ENCODE data around the gene ACR.

Gene ACR

DNA sequence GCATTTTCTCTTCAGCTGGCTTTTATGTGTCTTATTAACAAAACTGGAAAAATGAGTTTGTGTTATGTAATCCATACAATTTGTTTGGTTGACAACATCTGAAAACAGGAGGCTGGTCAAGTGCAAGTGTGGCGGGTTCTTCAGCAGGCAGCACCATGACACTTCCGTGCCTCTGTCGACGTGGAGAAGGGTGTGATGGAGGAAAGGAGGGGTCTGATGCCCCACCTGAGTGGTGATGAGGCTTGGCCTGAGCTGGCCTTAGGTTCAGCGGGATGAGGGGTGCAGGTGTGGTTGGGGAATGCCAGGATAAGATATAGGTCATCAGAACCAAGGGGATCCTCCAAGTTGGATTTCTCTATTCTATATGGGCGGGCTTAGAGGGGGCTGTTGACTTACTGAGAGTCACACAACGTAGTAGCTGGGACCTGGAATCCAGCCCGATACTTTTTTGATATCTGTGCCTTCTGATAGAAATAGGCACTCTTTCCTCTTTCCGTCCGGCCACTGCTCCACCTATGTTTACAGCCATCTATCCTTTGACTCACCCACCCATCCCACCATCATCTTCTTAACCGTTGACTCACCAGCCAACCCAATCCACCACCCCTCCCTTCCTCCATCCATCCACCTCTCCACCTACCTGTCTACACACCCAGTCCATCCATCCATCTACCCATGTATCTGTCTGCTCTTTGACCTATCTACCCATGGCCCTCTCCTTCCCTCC lies 36.4 kb upstream of the ACR start:
- no peak overlapping the region for H3K4me3 ChIP-seq (ENCODE audit: low read depth in 1 of 2, low read length in 1 of 2)
- no peaks in the 10 kb centered on the region for H3K9me3 ChIP-seq
- no peak overlapping the region for H3K27ac ChIP-seq
- H3K36me3 ChIP-seq: no peaks in the 10 kb centered on the region
- no peaks in the 10 kb centered on the region for H3K4me1 ChIP-seq (ENCODE audit: control insufficient read depth in 1 of 2, insufficient read depth in 1 of 2, low read depth in 1 of 2, low read length in 1 of 2)
- H3K27me3 ChIP-seq: no peaks in the 10 kb centered on the region
- TF ChIP-seq, protein P1, sequence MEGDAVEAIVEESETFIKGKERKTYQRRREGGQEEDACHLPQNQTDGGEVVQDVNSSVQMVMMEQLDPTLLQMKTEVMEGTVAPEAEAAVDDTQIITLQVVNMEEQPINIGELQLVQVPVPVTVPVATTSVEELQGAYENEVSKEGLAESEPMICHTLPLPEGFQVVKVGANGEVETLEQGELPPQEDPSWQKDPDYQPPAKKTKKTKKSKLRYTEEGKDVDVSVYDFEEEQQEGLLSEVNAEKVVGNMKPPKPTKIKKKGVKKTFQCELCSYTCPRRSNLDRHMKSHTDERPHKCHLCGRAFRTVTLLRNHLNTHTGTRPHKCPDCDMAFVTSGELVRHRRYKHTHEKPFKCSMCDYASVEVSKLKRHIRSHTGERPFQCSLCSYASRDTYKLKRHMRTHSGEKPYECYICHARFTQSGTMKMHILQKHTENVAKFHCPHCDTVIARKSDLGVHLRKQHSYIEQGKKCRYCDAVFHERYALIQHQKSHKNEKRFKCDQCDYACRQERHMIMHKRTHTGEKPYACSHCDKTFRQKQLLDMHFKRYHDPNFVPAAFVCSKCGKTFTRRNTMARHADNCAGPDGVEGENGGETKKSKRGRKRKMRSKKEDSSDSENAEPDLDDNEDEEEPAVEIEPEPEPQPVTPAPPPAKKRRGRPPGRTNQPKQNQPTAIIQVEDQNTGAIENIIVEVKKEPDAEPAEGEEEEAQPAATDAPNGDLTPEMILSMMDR (IDR thresholded peaks at IDR 0.05): no peak

DNA sequence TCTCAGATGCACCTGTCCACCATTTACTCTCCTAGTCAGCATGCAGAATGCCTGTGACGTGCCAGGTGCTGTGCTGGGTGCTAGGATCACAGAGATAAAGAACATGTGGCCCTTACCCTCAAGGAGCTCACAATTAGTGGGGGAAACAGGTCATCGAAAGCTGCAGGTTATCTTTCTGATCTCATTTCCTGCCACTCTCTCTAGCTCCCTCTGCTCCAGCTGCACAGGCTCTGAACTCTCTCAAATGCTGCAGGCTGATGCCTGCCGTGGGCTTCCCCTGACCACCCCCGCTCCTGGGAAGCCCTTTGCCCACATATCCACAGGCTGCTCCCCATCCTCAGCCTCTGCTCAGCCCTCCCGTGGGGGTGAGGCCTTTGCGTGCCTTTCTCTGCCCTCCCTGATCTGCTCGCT lies 35.7 kb upstream of the ACR start:
- Histone ChIP-seq H3K4me1 (ENCODE audit: control insufficient read depth in 1 of 2, insufficient read depth in 1 of 2, low read depth in 1 of 2, low read length in 1 of 2) (no peaks in the 10 kb centered on the region), H3K27ac (no peak overlapping the region), H3K4me3 (ENCODE audit: low read depth in 1 of 2, low read length in 1 of 2) (no peak overlapping the region), H3K9me3 (no peaks in the 10 kb centered on the region), H3K36me3 (no peaks in the 10 kb centered on the region), H3K27me3 (no peaks in the 10 kb centered on the region)
- TF ChIP-seq, protein P1 (IDR thresholded peaks at IDR 0.05): no peak

DNA sequence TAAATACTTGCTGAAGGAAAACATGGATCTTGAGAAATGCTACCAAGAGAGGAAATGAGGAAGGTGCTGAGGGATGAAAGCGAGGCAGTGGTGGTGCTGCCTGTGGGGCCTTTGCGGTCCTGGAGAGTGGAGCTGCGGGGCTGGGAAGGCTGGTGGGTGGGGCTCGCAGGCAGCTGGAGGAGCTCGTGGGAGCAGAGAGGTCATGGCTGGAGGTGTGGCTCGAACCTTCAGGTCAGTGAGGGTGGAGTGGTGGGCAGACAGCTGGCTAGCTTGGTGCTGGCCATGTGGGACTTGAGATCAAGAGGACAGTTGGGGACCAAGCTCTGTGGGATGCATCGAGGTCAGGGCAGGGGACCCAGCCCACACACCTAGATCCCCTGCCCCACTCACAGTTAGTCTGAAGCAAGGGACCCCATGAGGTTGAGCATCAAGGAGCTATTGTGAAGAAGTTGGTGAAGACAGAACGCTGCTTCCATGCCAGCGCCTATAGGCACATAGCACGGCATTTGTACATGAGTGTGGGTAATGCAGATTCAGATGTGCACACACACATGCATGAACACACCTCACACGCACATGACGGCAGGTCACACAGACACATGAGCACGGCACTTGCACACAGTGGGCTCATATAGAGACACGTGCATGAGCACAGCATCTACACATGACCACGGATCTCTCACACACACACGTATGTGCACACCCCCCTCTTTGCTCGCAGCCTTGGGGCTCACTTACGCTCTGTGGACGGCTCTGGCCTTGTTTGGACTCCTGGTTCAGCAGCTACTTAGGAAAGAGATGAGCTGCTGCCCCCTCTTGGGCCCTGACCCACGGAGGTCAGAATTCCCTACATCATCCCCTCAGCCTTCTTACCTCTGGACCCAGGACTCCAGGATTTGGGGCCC lies 34.9 kb upstream of the ACR start:
- no peaks in the 10 kb centered on the region for H3K4me1 ChIP-seq (ENCODE audit: control insufficient read depth in 1 of 2, insufficient read depth in 1 of 2, low read depth in 1 of 2, low read length in 1 of 2)
- no peak overlapping the region for H3K4me3 ChIP-seq (ENCODE audit: low read depth in 1 of 2, low read length in 1 of 2)
- no peaks in the 10 kb centered on the region for H3K27me3 ChIP-seq
- H3K27ac ChIP-seq: no peak overlapping the region
- no peaks in the 10 kb centered on the region for H3K36me3 ChIP-seq
- TF ChIP-seq, protein P1 (IDR thresholded peaks at IDR 0.05): no peak
- H3K9me3 ChIP-seq: no peaks in the 10 kb centered on the region

DNA sequence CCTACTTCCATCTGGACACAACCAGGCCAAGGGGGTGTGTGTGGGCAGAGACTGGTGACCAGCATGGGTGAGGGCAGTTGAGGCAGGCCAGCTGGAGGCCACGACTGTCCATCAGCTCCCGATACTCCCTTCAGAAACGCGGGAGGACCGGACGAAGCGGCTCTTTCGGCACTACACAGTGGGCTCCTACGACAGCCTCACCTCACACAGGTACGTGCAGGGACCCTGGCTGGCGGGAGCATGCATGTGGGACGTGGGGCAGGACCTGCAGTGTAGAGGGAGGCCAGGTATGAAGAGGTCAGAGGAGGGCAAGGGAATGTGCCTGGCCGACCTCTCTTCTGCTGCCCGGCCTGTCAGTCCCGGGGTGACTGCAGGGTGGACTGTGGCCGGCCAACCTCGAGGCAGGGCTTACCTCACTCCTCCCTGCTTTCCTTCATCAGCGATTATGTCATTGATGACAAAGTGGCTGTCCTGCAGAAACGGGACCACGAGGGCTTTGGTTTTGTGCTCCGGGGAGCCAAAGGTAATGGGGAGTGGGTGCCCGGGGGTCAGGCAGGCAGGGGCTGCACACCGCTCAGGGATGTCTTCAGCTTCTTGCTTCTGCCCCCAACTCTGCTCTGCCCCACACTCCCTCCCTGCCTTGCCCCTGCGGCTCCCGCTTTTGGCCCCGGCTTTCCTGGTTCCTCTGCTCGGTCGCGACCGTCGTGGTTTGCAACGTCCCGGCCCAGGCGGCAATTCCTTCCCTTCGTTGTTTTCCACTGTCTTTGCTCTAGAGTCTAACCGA lies 34.1 kb upstream of the ACR start:
- Histone ChIP-seq H3K36me3 (no peaks in the 10 kb centered on the region), H3K27me3 (no peaks in the 10 kb centered on the region), H3K9me3 (no peaks in the 10 kb centered on the region), H3K27ac (no peak overlapping the region), H3K4me3 (ENCODE audit: low read depth in 1 of 2, low read length in 1 of 2) (no peak overlapping the region), H3K4me1 (ENCODE audit: control insufficient read depth in 1 of 2, insufficient read depth in 1 of 2, low read depth in 1 of 2, low read length in 1 of 2) (no peaks in the 10 kb centered on the region)
- TF ChIP-seq, protein P1 (IDR thresholded peaks at IDR 0.05): no peak

DNA sequence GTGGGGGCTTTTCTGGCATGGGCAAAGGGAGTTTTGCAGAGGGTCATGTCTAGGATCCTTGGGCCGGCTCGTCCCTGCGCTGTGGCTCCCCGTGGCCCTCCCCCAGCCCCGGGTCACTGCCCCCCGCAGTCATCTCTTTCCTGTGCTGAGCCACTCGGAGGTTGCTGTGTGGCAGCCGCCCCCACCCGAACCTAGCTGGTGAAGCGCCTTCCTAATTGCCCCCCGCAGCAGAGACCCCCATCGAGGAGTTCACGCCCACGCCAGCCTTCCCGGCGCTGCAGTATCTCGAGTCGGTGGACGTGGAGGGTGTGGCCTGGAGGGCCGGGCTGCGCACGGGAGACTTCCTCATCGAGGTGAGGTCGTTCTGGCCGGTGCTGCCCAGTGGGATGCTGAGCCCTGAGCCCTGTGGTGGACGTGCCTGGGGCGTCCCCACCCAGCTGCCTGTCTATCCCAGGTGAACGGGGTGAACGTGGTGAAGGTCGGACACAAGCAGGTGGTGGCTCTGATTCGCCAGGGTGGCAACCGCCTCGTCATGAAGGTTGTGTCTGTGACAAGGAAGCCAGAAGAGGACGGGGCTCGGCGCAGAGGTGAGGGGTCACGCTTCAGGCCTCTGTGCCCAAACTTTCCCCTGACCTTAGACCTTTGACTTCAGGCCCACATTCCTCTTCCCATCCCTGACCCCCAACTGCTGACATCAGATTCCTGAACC lies 33.3 kb upstream of the ACR start:
- H3K36me3 ChIP-seq: no peaks in the 10 kb centered on the region
- TF ChIP-seq, protein P1 (IDR thresholded peaks at IDR 0.05): no peak
- H3K27me3 ChIP-seq: no peaks in the 10 kb centered on the region
- H3K27ac ChIP-seq: no peak overlapping the region
- H3K4me1 ChIP-seq (ENCODE audit: control insufficient read depth in 1 of 2, insufficient read depth in 1 of 2, low read depth in 1 of 2, low read length in 1 of 2): no peaks in the 10 kb centered on the region
- H3K9me3 ChIP-seq: no peaks in the 10 kb centered on the region
- no peak overlapping the region for H3K4me3 ChIP-seq (ENCODE audit: low read depth in 1 of 2, low read length in 1 of 2)

All from neutrophil (primary cell).